ENCODE data around the gene RETREG2.
A peak's percentile ranks its signal among the peaks of the same experiment; 100 is the strongest.
"Not testable (repeated sequence)": the region's sequence is repeated elsewhere in the genome, so short reads cannot be mapped to it uniquely, and the experiment has no call there.

Gene RETREG2

DNA sequence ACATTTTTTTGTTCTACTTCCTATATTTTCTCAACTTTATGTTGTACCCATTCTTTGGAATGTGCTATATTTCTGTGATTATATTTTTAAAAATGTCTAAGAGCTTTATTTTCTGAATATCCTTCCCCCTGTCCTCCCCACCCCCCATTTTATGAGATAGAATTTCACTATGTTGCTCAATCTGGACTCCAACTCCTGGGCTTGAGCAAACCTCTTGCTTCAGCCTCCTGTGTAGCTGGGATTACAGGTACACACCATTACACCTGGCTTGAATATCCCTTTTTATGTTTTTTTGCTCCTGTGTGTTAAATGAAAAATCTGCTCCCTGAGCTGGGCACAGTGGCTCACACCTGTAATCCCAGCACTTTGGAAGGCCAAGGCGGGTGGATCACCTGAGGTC lies 19.3 kb downstream of the RETREG2 start:
- no peak for DNase-seq (ENCODE audit: low spot score)

GRCh38 chr2:219198974-219199373 lies 20.9 kb downstream of the RETREG2 start:
- DNase-seq (ENCODE audit: low spot score): no peak

DNA sequence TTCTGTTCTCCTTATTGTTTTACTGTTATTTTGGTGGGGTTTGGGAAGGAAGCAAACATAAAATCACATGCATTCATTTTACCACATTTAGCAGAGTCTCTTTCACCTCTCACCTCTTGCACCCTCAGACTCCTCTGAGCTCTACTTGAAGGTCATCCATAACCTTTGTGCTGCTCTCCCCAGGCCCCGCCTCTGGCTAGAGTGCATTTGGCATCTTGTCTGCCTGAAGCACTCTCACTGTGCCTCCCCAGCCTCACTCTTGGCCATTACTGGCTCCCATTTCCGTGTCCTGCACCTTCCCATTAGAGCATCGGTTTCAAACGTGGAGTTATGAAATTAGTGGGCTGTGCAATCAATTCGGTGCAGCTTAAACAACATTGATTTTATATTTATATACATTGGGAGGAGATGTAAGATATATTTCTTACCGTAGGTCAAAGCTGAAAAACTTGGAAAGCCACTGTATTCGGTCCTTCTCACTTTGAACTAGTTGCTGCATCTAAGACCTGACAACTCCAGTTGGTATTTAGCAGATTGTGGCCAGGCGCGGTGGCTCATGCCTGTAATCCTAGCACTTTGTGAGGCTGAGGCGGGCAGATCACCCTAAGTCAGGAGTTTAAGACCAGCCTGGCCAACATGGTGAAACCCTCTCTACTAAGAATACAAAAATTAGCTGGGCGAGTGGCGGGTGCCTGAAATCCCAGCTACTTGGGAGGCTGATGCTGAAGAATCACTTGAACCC lies 21.6 kb downstream of the RETREG2 start:
- no peak for DNase-seq (ENCODE audit: low spot score)

GRCh38 chr2:219200502-219201326 lies 22.6 kb downstream of the RETREG2 start:
- not testable (repeated sequence) for DNase-seq (ENCODE audit: low spot score)

- not testable (repeated sequence) for DNase-seq (ENCODE audit: low spot score)
Measured at GRCh38 chr2:219201331-219201730, 23.3 kb downstream of the RETREG2 start.

GRCh38 chr2:219204425-219205164 lies 26.5 kb downstream of the RETREG2 start:
- no peak for DNase-seq (ENCODE audit: low spot score)

DNA sequence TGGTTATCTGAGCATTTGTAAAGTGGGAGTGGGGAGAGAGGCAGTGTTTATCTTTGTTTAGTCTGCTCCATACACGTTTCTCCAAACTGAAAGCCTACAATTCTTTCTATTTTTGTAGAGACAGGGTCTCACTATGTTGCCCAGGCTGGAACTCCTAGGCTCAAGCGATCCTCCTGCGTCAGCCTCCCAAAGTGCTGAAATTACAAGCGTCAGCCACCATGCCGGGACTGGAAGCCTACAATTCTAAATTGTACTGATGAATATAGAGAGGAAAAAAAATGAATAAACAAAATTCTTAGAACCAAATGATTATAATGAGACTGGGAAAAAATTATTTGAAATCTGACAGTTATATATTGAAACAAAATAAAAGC lies 27.1 kb downstream of the RETREG2 start:
- no peak for DNase-seq (ENCODE audit: low spot score)

- no peak for DNase-seq (ENCODE audit: low spot score)
Measured at GRCh38 chr2:219205981-219206327, 27.9 kb downstream of the RETREG2 start.

GRCh38 chr2:219206328-219207133 lies 28.5 kb downstream of the RETREG2 start, which contains the start of gene ZFAND2B:
ZFAND2B (plus strand) TSS chr2:219206782; CDS start chr2:219206988, 206 bp downstream.
- peak; percentile 98 for DNase-seq (ENCODE audit: low spot score)

- DNase-seq (ENCODE audit: low spot score): no peak
Measured at GRCh38 chr2:219207134-219207883, 29.2 kb downstream of the RETREG2 start.

- DNase-seq (ENCODE audit: low spot score): no peak
Measured at GRCh38 chr2:219207884-219208740, 30.0 kb downstream of the RETREG2 start.

GRCh38 chr2:219209236-219210195 lies 31.4 kb downstream of the RETREG2 start:
- DNase-seq (ENCODE audit: low spot score): no peak

- DNase-seq (ENCODE audit: low spot score): no peak
Measured at GRCh38 chr2:219210196-219210885, 32.3 kb downstream of the RETREG2 start.

DNA sequence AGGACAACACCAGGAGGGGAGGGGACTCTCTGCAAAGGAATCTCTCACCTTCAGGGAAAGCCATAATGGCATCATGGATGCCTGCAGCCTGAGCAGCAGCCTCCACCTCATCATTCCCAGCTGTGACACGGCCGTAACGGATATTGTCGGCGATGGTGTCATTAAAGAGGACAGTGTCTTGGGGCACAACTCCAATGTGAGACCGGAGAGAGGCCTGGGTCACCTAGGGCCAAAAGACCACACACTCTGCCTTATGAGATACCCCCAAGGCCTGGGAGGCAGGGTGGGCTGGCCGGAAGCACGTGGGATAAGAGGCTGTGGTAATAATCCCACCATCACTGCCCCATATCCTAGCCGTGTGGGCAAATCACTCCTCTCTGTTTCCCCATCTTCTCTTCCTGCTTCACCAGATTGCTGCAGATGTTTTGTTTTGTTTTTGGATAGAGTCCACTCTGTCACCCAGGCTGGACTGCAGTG lies 32.8 kb downstream of the RETREG2 start:
- DNase-seq (ENCODE audit: low spot score): no peak

DNA sequence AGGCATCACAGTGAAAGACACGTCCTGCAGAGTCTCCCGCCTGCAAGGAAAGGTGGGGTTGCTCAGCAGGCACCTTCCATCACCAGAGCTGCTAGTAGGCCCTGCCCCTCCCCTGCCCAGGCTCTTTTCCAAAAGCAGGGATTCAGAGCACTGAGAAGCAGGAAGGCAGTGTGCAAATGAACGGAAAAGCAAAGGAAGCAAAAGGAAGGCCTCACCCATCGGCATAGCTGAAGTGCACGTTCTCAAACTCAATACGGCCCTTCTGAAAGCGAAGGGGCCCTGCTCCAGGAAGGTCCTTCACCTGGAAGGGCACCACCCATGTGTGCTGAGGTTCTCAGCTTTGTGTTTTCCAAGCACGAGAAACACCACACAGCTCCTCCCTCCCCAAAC lies 34.9 kb downstream of the RETREG2 start:
- DNase-seq (ENCODE audit: low spot score): no peak

DNA sequence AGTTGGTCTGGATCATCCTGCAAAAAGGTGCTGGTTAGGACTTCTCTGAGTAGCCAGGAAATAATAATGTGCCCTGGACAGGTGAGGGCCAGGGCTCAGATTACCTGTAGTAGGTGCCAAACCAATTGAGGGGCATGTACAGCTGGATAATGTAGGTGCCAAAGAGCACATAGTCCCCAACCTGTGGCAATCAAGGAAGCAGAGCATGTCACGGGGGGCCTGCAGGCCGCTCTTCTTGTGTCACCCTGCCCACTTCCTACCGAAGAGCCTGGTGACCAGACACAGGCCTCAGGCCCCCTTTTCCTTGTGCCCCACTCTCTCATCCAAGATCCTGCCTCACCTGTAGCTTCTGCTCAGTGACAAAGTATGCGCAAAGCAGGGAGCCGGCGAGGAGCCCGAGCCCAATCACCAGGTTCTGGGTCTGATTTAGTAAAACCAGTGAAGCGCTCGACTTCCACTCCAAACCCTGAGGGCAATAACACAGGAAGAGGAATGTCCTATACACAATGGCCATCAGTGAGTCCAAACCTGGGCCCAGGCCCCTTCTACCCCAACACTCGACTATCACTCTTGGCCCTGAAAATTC lies 35.5 kb downstream of the RETREG2 start:
- no peak for DNase-seq (ENCODE audit: low spot score)

DNA sequence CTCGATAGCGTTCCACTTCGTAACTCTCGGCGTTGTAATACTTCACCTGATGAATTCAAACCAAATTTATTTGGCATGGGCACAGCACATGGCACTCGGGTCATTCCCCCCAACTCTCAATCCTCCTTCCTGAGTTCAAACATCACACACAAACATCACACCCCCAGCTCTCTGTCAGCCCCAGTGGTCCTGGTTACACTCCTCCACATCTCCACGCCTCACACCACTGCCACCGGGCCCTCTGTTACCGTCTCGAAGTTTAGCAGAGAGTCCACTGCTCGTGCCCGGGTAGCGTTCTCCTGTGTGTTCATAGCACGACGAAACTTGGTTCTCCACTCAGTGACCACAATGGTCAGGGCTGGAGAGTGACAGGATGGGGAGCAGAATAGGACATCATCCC lies 36.1 kb downstream of the RETREG2 start:
- no peak for DNase-seq (ENCODE audit: low spot score)

DNA sequence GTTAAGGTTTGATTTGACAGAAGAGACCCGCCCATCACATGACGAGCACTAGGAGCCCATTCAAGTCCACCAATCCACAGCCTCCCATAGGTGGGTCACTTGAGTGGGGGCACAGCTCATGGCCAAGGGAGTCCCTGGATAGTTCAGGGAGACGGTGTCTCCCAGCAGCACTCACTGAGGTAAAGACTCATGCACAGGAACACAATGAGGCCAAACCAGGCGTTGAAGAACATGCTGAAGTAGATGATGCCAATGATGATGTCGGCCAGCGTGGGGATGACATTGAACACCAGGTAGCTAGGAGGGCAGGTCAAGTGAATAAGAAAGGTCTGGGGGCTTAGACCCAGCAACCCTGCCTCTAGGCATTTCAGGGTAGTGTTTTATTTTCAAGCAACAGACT lies 36.7 kb downstream of the RETREG2 start:
- no peak for DNase-seq (ENCODE audit: low spot score)

Measured in D341Med (cell line).